GM19372 (cell line): ENCODE measurements around the gene LAPTM4A.

ENCODE experiments used
- ATAC-seq: cut with Tn5 transposase; IDR thresholded peaks from one replicate; pipeline ENCODE4 v1.9.1; 2021; ENCODE audit warnings: mild to moderate bottlenecking, low read depth, moderate library complexity; ENCODE audit not compliant: unreplicated experiment

Gene LAPTM4A

GRCh38 chr2:19989667-19990415 is 61.6 kb downstream of the LAPTM4A start, which contains the start of gene WDR35:
WDR35 (minus strand) TSS chr2:19990105; CDS start chr2:19990015, 90 bp downstream.
- peak; percentile 87 for ATAC-seq

GRCh38 chr2:19989342-19989666 is 62.1 kb downstream of the LAPTM4A start:
- ATAC-seq, result no peak

GRCh38 chr2:19988600-19988999 is 62.8 kb downstream of the LAPTM4A start:
- ATAC-seq, result no peak

GRCh38 chr2:19987936-19988335 is 63.5 kb downstream of the LAPTM4A start:
- peak; percentile 77 for ATAC-seq
